HepG2 (cell line): ENCODE results near the gene REM2. TPM values are rescaled to one million over a fixed set of nuclear protein-coding genes. Genes with fewer than 3 reads are reported as not detected.

Source experiments
- PAWR ChIP-seq: sonication (generic); formaldehyde crosslinking; IDR thresholded peaks from 2 replicates; pipeline ENCODE4 v1.4.0; 2020; ENCODE audit warnings: missing genetic modification reagents, mild to moderate bottlenecking, borderline replicate concordance
- POLR2G ChIP-seq: fragments of 200-400 bp; formaldehyde crosslinking; IDR thresholded peaks from 2 replicates; pipeline ENCODE4 v1.6.1; 2018; ENCODE audit warnings: mild to moderate bottlenecking, low read depth, low read length, moderate library complexity
- ZNF407 ChIP-seq: sonication (generic); formaldehyde crosslinking; IDR thresholded peaks from one replicate; pipeline ENCODE4 v1.5.1; 2020; ENCODE audit warnings: mild to moderate bottlenecking, missing genetic modification reagents; ENCODE audit errors: not compliant biosample characterization
- polyA plus RNA-seq, 8 experiments: library from polyadenylated mRNA; depleted of rRNA in 3 of 8; stranded (reverse) in 7 of 8; unstranded in 1 of 8; fragments of >200 nt; fragmentation: Illumina TruSeq in 4 of 8; extraction: Trizol in 4 of 8; gene quantifications; 2 replicates each; pipeline versions ENCODE4 v1.2.1 to v1.2.3, GENCODE V29; 2011 to 2016; ENCODE audit warnings: low read depth in 4 of 8, missing spikeins in 1 of 8, mixed read lengths in 1 of 8; ENCODE audit not compliant: insufficient read depth in 1 of 8
- total RNA-seq, 5 experiments: library from RNA; depleted of rRNA; stranded (reverse); fragments of >200 nt; fragmentation: Illumina TruSeq; extraction: Trizol; gene quantifications; 2 replicates each; pipeline ENCODE4 v1.2.3, GENCODE V29; 2016; ENCODE audit warnings: low read depth in 1 of 5

REM2 gene
- total and polyA plus RNA-seq, 2 of the 13 experiments (the other 11 are each of a cell fraction or from before 2014, with no cell fraction given), result 0.20 TPM; not detected in 1

GRCh38 chr14:22918804-22919600, 36.0 kb downstream of the REM2 start, which contains the start of gene RBM23 (continued):
- TF ChIP-seq ZNF407 (CRISPR knock-in tag) (peak; percentile 10), PAWR (no peak), POLR2G (peak; percentile 38; the same call in 1 of the 2 replicates)
